ENCODE results near the gene FAM234B. TPM values are rescaled to one million over a fixed set of nuclear protein-coding genes. Genes with fewer than 3 reads are reported as not detected.

Gene FAM234B
- total and polyA plus RNA-seq, 2 experiments from 2014 or later = 0.66 to 4.1 TPM

- no peak for DNase-seq (ENCODE audit: low spot score)
- H3K36me3 ChIP-seq (replicated peaks; ENCODE audit: insufficient read depth, low read depth) = no peaks in the 10 kb centered on the region
- H3K27ac ChIP-seq = no peak overlapping the region
- no peaks in the 10 kb centered on the region for H3K79me2 ChIP-seq
- H3K9me3 ChIP-seq (ENCODE audit: low read depth) = no peaks in the 10 kb centered on the region
- H2AFZ ChIP-seq = no peak overlapping the region
- H3K4me2 ChIP-seq = no peak overlapping the region
- no peak overlapping the region for H3K4me3 ChIP-seq
- H3K27me3 ChIP-seq = peaks cover 13% of the 10 kb centered on the region
- no peaks in the 10 kb centered on the region for H3K4me1 ChIP-seq (ENCODE audit: insufficient read depth)
- TF ChIP-seq EZH2phosphoT487 (IDR thresholded peaks at IDR 0.05; ENCODE audit: low read depth, severe bottlenecking, unreplicated experiment) = no peak
- TF ChIP-seq EZH2 (IDR thresholded peaks at IDR 0.05; ENCODE audit: borderline replicate concordance) = no peak
- no peak for TF ChIP-seq CTCF (IDR thresholded peaks at IDR 0.05; ENCODE audit: poor library complexity)
- no peaks in the 10 kb centered on the region for H4K20me1 ChIP-seq (ENCODE audit: insufficient read depth, poor library complexity, severe bottlenecking)
- no peaks in the 10 kb centered on the region for H3K9me2 ChIP-seq (replicated peaks; ENCODE audit: insufficient read depth)
- 98% methylated on average over 11 of the region's 11 CpGs for WGBS (ENCODE audit: low lambda C conversion rate, missing lambda C conversion rate)
These were observed 40.9 kb downstream of the FAM234B start for GRCh38 chr12:13084898-13085640.

GRCh38 chr12:13085968-13086686 is 41.9 kb downstream of the FAM234B start:
- Histone ChIP-seq H3K4me3 (no peak overlapping the region), H3K27me3 (peaks cover 13% of the 10 kb centered on the region), H2AFZ (no peak overlapping the region), H3K9me2 (replicated peaks; ENCODE audit: insufficient read depth) (no peaks in the 10 kb centered on the region), H3K36me3 (replicated peaks; ENCODE audit: insufficient read depth, low read depth) (no peaks in the 10 kb centered on the region), H4K20me1 (ENCODE audit: insufficient read depth, poor library complexity, severe bottlenecking) (no peaks in the 10 kb centered on the region), H3K9me3 (ENCODE audit: low read depth) (no peaks in the 10 kb centered on the region), H3K27ac (no peak overlapping the region), H3K4me1 (ENCODE audit: insufficient read depth) (no peaks in the 10 kb centered on the region), H3K4me2 (no peak overlapping the region), H3K79me2 (no peaks in the 10 kb centered on the region)
- TF ChIP-seq CTCF (IDR thresholded peaks at IDR 0.05; ENCODE audit: poor library complexity) (no peak), EZH2 (IDR thresholded peaks at IDR 0.05; ENCODE audit: borderline replicate concordance) (no peak), EZH2phosphoT487 (IDR thresholded peaks at IDR 0.05; ENCODE audit: low read depth, severe bottlenecking, unreplicated experiment) (no peak)
- no peak for DNase-seq (ENCODE audit: low spot score)
- 79% methylated on average over 7 of the region's 7 CpGs for WGBS (ENCODE audit: low lambda C conversion rate, missing lambda C conversion rate)

- no peaks in the 10 kb centered on the region for H3K79me2 ChIP-seq
- TF ChIP-seq EZH2 (IDR thresholded peaks at IDR 0.05; ENCODE audit: borderline replicate concordance) (no peak), EZH2phosphoT487 (IDR thresholded peaks at IDR 0.05; ENCODE audit: low read depth, severe bottlenecking, unreplicated experiment) (no peak), CTCF (IDR thresholded peaks at IDR 0.05; ENCODE audit: poor library complexity) (no peak)
- H3K4me1 ChIP-seq (ENCODE audit: insufficient read depth) = no peaks in the 10 kb centered on the region
- H3K27ac ChIP-seq = no peak overlapping the region
- H4K20me1 ChIP-seq (ENCODE audit: insufficient read depth, poor library complexity, severe bottlenecking) = no peaks in the 10 kb centered on the region
- H3K9me2 ChIP-seq (replicated peaks; ENCODE audit: insufficient read depth) = no peaks in the 10 kb centered on the region
- no peak overlapping the region for H2AFZ ChIP-seq
- H3K9me3 ChIP-seq (ENCODE audit: low read depth) = no peaks in the 10 kb centered on the region
- H3K4me3 ChIP-seq = no peak overlapping the region
- H3K36me3 ChIP-seq (replicated peaks; ENCODE audit: insufficient read depth, low read depth) = no peaks in the 10 kb centered on the region
- DNase-seq (ENCODE audit: low spot score) = no peak
- peaks cover 13% of the 10 kb centered on the region for H3K27me3 ChIP-seq
- no peak overlapping the region for H3K4me2 ChIP-seq
- 67% methylated on average over 5 of the region's 5 CpGs for WGBS (ENCODE audit: low lambda C conversion rate, missing lambda C conversion rate)
These were observed 43.6 kb downstream of the FAM234B start for GRCh38 chr12:13087766-13088165.
